Activated naive CD4-positive, alpha-beta T cell treated with anti-CD3 and anti-CD28 coated beads for 36 hours (primary cell): Measurements from ENCODE around the gene PAQR7. TPM values are rescaled to one million over a fixed set of nuclear protein-coding genes. Genes with fewer than 3 reads are reported as not detected.

Experiments
- CTCF ChIA-PET: fragments of 350-600 bp; sonication (Branson Sonifier 250); formaldehyde crosslinking; loops from one replicate; lab custom pipeline; 2021; ENCODE audit warnings: antibody characterized with exemption; lab: Charles Lee
- DNase-seq: peaks from one replicate; pipeline ENCODE4 v3.0.0-alpha.2; 2020
- H3K27ac Mint-ChIP-seq: one replicate; pipeline ENCODE4 v1.8.0; 2021; ENCODE audit warnings: mild to moderate bottlenecking, mixed read lengths
- H3K27me3 Mint-ChIP-seq: one replicate; pipeline ENCODE4 v1.8.0; 2021; ENCODE audit warnings: low read depth, mixed read lengths
- H3K36me3 Mint-ChIP-seq: one replicate; pipeline ENCODE4 v1.8.0; 2021; ENCODE audit warnings: low read depth, mixed read lengths
- H3K4me1 Mint-ChIP-seq: one replicate; pipeline ENCODE4 v1.8.0; 2021; ENCODE audit warnings: low read depth, mixed read lengths
- H3K4me3 Mint-ChIP-seq: one replicate; pipeline ENCODE4 v1.8.0; 2021; ENCODE audit warnings: mild to moderate bottlenecking, moderate library complexity, mixed read lengths
- H3K9me3 Mint-ChIP-seq: one replicate; pipeline ENCODE4 v1.8.0; 2021; ENCODE audit warnings: mixed read lengths
- intact Hi-C: fragments of 100-400 bp; cut with micrococcal nuclease; formaldehyde crosslinking; loops from one replicate; pipeline ENCODE4 v1.15.1; 2023
- total RNA-seq, 2 experiments: library from RNA; stranded (reverse); gene quantifications; one replicate each; pipeline ENCODE4 v1.2.3, GENCODE V29; 2021

PAQR7 gene
- total RNA-seq, 2 experiments from 2014 or later = 2.8 to 3.1 TPM

GRCh38 chr1:25898223-25899015 is 22.9 kb upstream of the PAQR7 start:
- H3K36me3 Mint-ChIP-seq = peaks cover 49% of the 10 kb centered on the region
- CTCF ChIA-PET = interaction anchor here (5.8 kb wide), 1 partner anchor 100 kb away, joined by 154 read pairs; the partner anchor contains the start of gene PAFAH2
- peaks cover 21% of the 10 kb centered on the region for H3K4me1 Mint-ChIP-seq
- H3K27me3 Mint-ChIP-seq = no peaks in the 10 kb centered on the region
- H3K4me3 Mint-ChIP-seq = no peak overlapping the region
- no peaks in the 10 kb centered on the region for H3K9me3 Mint-ChIP-seq
- intact Hi-C loops = loop anchor here (5.0 kb wide), 1 partner anchor 61 kb away; no protein-coding TSS in a partner anchor
- H3K27ac Mint-ChIP-seq = peak overlapping the region; percentile 4
- no peak for DNase-seq

DNA sequence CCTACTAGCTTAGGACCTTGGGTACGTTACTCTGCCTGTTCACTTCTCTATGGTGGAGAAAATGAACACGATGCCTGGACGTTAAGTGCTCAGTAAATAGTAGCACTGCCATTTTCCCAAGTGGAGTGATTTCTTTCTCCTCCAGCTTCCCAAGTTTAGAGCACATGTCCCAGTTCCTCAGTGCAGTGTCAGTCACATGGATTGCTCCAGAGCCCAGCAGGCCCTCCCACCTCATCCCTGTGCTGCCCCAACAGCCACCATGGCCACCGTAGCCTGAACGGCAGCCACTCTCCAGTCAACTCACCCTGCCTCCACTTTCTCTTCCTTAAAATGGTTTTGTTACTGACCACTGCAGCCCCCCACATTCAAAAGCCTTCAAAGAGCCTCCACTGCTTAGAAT is 22.2 kb upstream of the PAQR7 start:
- CTCF ChIA-PET = interaction anchor here (5.8 kb wide), 1 partner anchor 100 kb away, joined by 154 read pairs; the partner anchor contains the start of gene PAFAH2
- Mint-ChIP-seq H3K27ac (peak overlapping the region; percentile 44), H3K36me3 (peaks cover 44% of the 10 kb centered on the region), H3K9me3 (no peaks in the 10 kb centered on the region), H3K4me3 (no peak overlapping the region), H3K4me1 (peaks cover 17% of the 10 kb centered on the region), H3K27me3 (no peaks in the 10 kb centered on the region)
- intact Hi-C loops = loop anchor here (5.0 kb wide), 1 partner anchor 60 kb away; no protein-coding TSS in a partner anchor
- no peak for DNase-seq

- CTCF ChIA-PET = interaction anchor here (0.6 to 5.8 kb wide), 22 partner anchors 8 to 336 kb away, joined by 3 to 154 read pairs (median 4); partner anchors contain the start of genes MTFR1L and PAFAH2
- Mint-ChIP-seq H3K27me3 (no peaks in the 10 kb centered on the region), H3K4me3 (no peak overlapping the region), H3K27ac (no peak overlapping the region), H3K4me1 (peaks cover 17% of the 10 kb centered on the region), H3K9me3 (no peaks in the 10 kb centered on the region), H3K36me3 (peaks cover 32% of the 10 kb centered on the region)
- no peak for DNase-seq
- intact Hi-C loops = loop anchor here (5.0 kb wide), 1 partner anchor 59 kb away; no protein-coding TSS in a partner anchor
Measured at GRCh38 chr1:25896266-25896665, 20.8 kb upstream of the PAQR7 start.

- intact Hi-C loops = loop anchor here (1.0 to 5.0 kb wide), 2 partner anchors 58 to 103 kb away; partner anchors contain the start of gene PAFAH2
- Mint-ChIP-seq H3K36me3 (peaks cover 25% of the 10 kb centered on the region), H3K9me3 (no peaks in the 10 kb centered on the region), H3K27ac (no peak overlapping the region), H3K27me3 (no peaks in the 10 kb centered on the region), H3K4me3 (no peak overlapping the region), H3K4me1 (peaks cover 17% of the 10 kb centered on the region)
- CTCF ChIA-PET = interaction anchor here (0.6 to 5.8 kb wide), 31 partner anchors 9 to 208 kb away, joined by 3 to 154 read pairs (median 4); partner anchors contain the start of genes AUNIP, MTFR1L, PAFAH2 and PAQR7
- peak; percentile 92 for DNase-seq
Measured at GRCh38 chr1:25895365-25895990, 20.0 kb upstream of the PAQR7 start.

GRCh38 chr1:25893116-25893515 is 17.6 kb upstream of the PAQR7 start:
- no peak overlapping the region for H3K4me3 Mint-ChIP-seq
- intact Hi-C loops = no loop called here
- no peaks in the 10 kb centered on the region for H3K9me3 Mint-ChIP-seq
- peaks cover 15% of the 10 kb centered on the region for H3K4me1 Mint-ChIP-seq
- no peak for DNase-seq
- H3K27ac Mint-ChIP-seq = no peak overlapping the region
- H3K36me3 Mint-ChIP-seq = peaks cover 5% of the 10 kb centered on the region
- no peaks in the 10 kb centered on the region for H3K27me3 Mint-ChIP-seq
- CTCF ChIA-PET = interaction anchor here (0.5 to 1.9 kb wide), 4 partner anchors 10 to 213 kb away, joined by 3 to 6 read pairs (median 3); partner anchors contain the start of gene PAFAH2

- CTCF ChIA-PET = no interaction called here
- Mint-ChIP-seq H3K4me1 (peaks cover 15% of the 10 kb centered on the region), H3K27ac (no peak overlapping the region), H3K4me3 (no peak overlapping the region), H3K9me3 (no peaks in the 10 kb centered on the region), H3K36me3 (peaks cover 3% of the 10 kb centered on the region), H3K27me3 (no peaks in the 10 kb centered on the region)
- intact Hi-C loops = no loop called here
- DNase-seq = no peak
Measured at GRCh38 chr1:25891606-25892005, 16.1 kb upstream of the PAQR7 start.

- Mint-ChIP-seq H3K27ac (no peak overlapping the region), H3K36me3 (peaks cover 2% of the 10 kb centered on the region), H3K9me3 (no peaks in the 10 kb centered on the region), H3K4me1 (peaks cover 5% of the 10 kb centered on the region), H3K4me3 (no peak overlapping the region), H3K27me3 (no peaks in the 10 kb centered on the region)
- intact Hi-C loops = no loop called here
- CTCF ChIA-PET = interaction anchor here (1.5 kb wide), 1 partner anchor 107 kb away, joined by 4 read pairs; the partner anchor contains the start of gene PAFAH2
- DNase-seq = no peak
Measured at GRCh38 chr1:25890239-25891034, 14.9 kb upstream of the PAQR7 start.

DNA sequence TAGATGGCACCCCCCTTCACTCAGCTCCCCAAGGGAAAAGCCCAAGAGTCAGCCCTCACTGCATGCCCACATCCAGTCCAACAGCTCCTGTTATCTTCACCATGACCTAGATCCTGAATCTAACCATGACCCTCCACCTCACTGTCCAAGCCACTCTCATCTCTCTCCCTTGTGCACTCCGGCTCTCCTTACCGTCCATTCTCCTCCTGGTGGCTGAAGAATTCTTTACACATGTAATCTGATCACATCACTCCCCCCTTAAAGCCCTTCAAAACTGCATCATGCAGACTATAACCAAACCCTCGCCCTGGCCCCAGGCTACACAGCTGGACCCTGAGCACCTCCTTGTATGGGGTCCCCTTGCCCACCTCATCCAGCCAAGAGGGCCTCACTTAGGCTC is 14.0 kb upstream of the PAQR7 start:
- DNase-seq = no peak
- CTCF ChIA-PET = interaction anchor here (1.5 kb wide), 1 partner anchor 108 kb away, joined by 4 read pairs; the partner anchor contains the start of gene PAFAH2
- intact Hi-C loops = no loop called here
- Mint-ChIP-seq H3K27ac (no peak overlapping the region), H3K27me3 (no peaks in the 10 kb centered on the region), H3K4me1 (peaks cover 1% of the 10 kb centered on the region), H3K36me3 (no peaks in the 10 kb centered on the region), H3K4me3 (no peak overlapping the region), H3K9me3 (no peaks in the 10 kb centered on the region)

GRCh38 chr1:25888426-25888987 is 13.0 kb upstream of the PAQR7 start:
- intact Hi-C loops = no loop called here
- CTCF ChIA-PET = interaction anchor here (1.0 kb wide), 1 partner anchor 16 kb away, joined by 3 read pairs; no protein-coding TSS in a partner anchor
- Mint-ChIP-seq H3K27ac (no peak overlapping the region), H3K9me3 (no peaks in the 10 kb centered on the region), H3K4me3 (no peak overlapping the region), H3K36me3 (no peaks in the 10 kb centered on the region), H3K4me1 (peaks cover 1% of the 10 kb centered on the region), H3K27me3 (no peaks in the 10 kb centered on the region)
- no peak for DNase-seq

- no peaks in the 10 kb centered on the region for H3K4me1 Mint-ChIP-seq
- H3K9me3 Mint-ChIP-seq = no peaks in the 10 kb centered on the region
- no peak for DNase-seq
- no peaks in the 10 kb centered on the region for H3K27me3 Mint-ChIP-seq
- H3K4me3 Mint-ChIP-seq = no peak overlapping the region
- no peaks in the 10 kb centered on the region for H3K36me3 Mint-ChIP-seq
- intact Hi-C loops = no loop called here
- CTCF ChIA-PET = no interaction called here
- no peak overlapping the region for H3K27ac Mint-ChIP-seq
Measured at GRCh38 chr1:25885602-25886001, 10.1 kb upstream of the PAQR7 start.

- Mint-ChIP-seq H3K9me3 (no peaks in the 10 kb centered on the region), H3K36me3 (no peaks in the 10 kb centered on the region), H3K27ac (no peak overlapping the region), H3K27me3 (no peaks in the 10 kb centered on the region), H3K4me3 (no peak overlapping the region), H3K4me1 (no peaks in the 10 kb centered on the region)
- CTCF ChIA-PET = interaction anchor here (0.6 to 1.1 kb wide), 2 partner anchors 14 to 1101 kb away, joined by 3 to 5 read pairs; no protein-coding TSS in a partner anchor
- no peak for DNase-seq
- intact Hi-C loops = no loop called here
Measured at GRCh38 chr1:25881266-25881665, 5.8 kb upstream of the PAQR7 start.
